ENCODE measurements around the gene TASOR.
A peak's percentile ranks its signal among the peaks of the same experiment; 100 is the strongest.

Gene TASOR

GRCh38 chr3:56633602-56634535, 49.2 kb downstream of the TASOR start:
- ChIA-PET POLR2A (interaction anchor here (0.5 kb wide), 1 partner anchor 601 kb away, joined by 3 read pairs; no protein-coding TSS in a partner anchor), CTCF (no interaction called here)
- no peak for TF ChIP-seq FEZF1 (tag by site-specific recombination; IDR thresholded peaks at IDR 0.05)
- TF ChIP-seq ZIC2 (tag by site-specific recombination; IDR thresholded peaks at IDR 0.05): peak; percentile 63
- TF ChIP-seq ZNF621 (tag by site-specific recombination; IDR thresholded peaks at IDR 0.05): no peak
- TF ChIP-seq SP7 (tag by site-specific recombination; IDR thresholded peaks at IDR 0.05): 0 out of 2 replicates have a peak, but pooled peaks have one; percentile 16
- H3K4me1 ChIP-seq (ENCODE audit: control insufficient read depth, insufficient read depth, low read length): no peaks in the 10 kb centered on the region
- no peak overlapping the region for H3K27ac ChIP-seq (ENCODE audit: extremely low read depth, low read depth, low read length)
- H3K9me3 ChIP-seq (ENCODE audit: control insufficient read depth, insufficient read depth, low read depth, low read length): no peaks in the 10 kb centered on the region
- peaks cover 33 to 75% of the 10 kb centered on the region in 2 experiments; a peak in 2 of 3 replicates for H3K36me3 ChIP-seq (ENCODE audit: control insufficient read depth in 2 of 2, insufficient read depth in 1 of 2, low read length in 2 of 2)
- no peak overlapping the region for H3K4me3 ChIP-seq (ENCODE audit: low read depth, low read length)

All from HEK293 (cell line).